Vagina (tissue), 2 donors: ENCODE results near the gene ECD. TPM values are rescaled to one million over a fixed set of nuclear protein-coding genes. Genes with fewer than 3 reads are reported as not detected.

ENCODE experiments used
- DNase-seq, 2 donors: peaks; one replicate each; pipeline ENCODE4 v3.0.0-alpha.2; 2017; ENCODE audit errors: extremely low spot score in 2 of 2
- H3K27ac ChIP-seq: fragments of 200-600 bp; sonication (generic); one replicate; pipeline ENCODE4 v1.5.1; 2019
- H3K27me3 ChIP-seq: fragments of 200-600 bp; sonication (generic); one replicate; pipeline ENCODE4 v1.5.1; 2019
- H3K36me3 ChIP-seq, 2 donors: fragments of 200-600 bp; sonication (generic); one replicate each; pipeline ENCODE4 v1.5.1; 2017 to 2019
- H3K4me1 ChIP-seq: fragments of 200-600 bp; sonication (generic); one replicate; pipeline ENCODE4 v1.5.1; 2019
- H3K4me3 ChIP-seq, 2 donors: fragments of 200-600 bp; sonication (generic); 1 replicate in 1 of 2; 2 replicates in 1 of 2; pipeline ENCODE4 v1.5.1; 2016 to 2019
- H3K9me3 ChIP-seq: fragments of 200-600 bp; sonication (generic); one replicate; pipeline ENCODE4 v1.5.1; 2019
- POLR2A ChIP-seq, 2 donors: fragments of 450-650 bp; IDR thresholded peaks; one replicate each; pipeline ENCODE4 v1.6.1; 2017; ENCODE audit warnings: antibody characterized with exemption in 2 of 2, mild to moderate bottlenecking in 2 of 2, moderate library complexity in 2 of 2
- POLR2AphosphoS5 ChIP-seq, 2 donors: sonication (generic); formaldehyde crosslinking; IDR thresholded peaks; one replicate each; pipeline ENCODE4 v1.9.0; 2017; ENCODE audit warnings: antibody characterized with exemption in 2 of 2, mild to moderate bottlenecking in 2 of 2, low read depth in 1 of 2; ENCODE audit not compliant: insufficient read depth in 1 of 2
- intact Hi-C: fragments of 100-400 bp; cut with DNase I; formaldehyde crosslinking; loops from one replicate; pipeline ENCODE4 v1.15.1; 2023
- total RNA-seq: library from RNA; depleted of rRNA; stranded (reverse); fragments of >200 nt; gene quantifications from one replicate; pipeline ENCODE4 v1.2.3, GENCODE V29; 2016
- TF ChIP-seq, protein P1 (sequence below), 3 experiments: fragments of 450-650 bp in 2 of 3; fragments of 200-600 bp in 1 of 3; sonication (generic) in 1 of 3; IDR thresholded peaks; one replicate each; pipeline ENCODE4 v1.5.1; 2017 to 2019; ENCODE audit warnings: antibody characterized with exemption in 3 of 3, mild to moderate bottlenecking in 2 of 3, moderate library complexity in 2 of 3

The ECD gene
- total RNA-seq, 1 donor from 2014 or later = 26.5 TPM

DNA sequence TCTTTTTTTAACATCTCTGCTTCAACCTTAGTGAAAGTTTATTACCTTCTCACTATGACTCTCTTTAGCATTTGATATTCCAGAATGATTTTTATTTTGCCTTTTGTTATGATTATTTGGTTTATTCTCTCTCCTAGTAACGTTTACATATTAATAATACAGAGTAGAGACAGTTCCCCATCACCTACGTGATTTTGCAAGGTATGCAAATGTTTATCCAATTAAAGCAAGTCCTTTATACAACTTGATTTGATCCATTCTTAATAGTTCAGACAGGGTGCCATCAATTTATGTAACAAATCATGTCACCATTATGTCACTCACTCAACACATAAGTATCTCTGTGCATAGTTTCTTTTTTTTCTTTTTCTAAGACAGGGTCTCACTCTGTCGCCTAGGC, 26.2 kb downstream of the ECD start:
- Histone ChIP-seq H3K27me3 (no peaks in the 10 kb centered on the region), H3K9me3 (no peaks in the 10 kb centered on the region), H3K4me1 (no peaks in the 10 kb centered on the region), H3K36me3 (peaks cover 5 to 84% of the 10 kb centered on the region in 2 donors), H3K4me3 (no peak overlapping the region), H3K27ac (no peak overlapping the region)
- DNase-seq = no peak
- intact Hi-C loops = no loop called here
- no peak for TF ChIP-seq POLR2AphosphoS5 (IDR thresholded peaks at IDR 0.05; ENCODE audit: insufficient read depth in 1 of 2, low read depth in 1 of 2)
- TF ChIP-seq, protein P1, sequence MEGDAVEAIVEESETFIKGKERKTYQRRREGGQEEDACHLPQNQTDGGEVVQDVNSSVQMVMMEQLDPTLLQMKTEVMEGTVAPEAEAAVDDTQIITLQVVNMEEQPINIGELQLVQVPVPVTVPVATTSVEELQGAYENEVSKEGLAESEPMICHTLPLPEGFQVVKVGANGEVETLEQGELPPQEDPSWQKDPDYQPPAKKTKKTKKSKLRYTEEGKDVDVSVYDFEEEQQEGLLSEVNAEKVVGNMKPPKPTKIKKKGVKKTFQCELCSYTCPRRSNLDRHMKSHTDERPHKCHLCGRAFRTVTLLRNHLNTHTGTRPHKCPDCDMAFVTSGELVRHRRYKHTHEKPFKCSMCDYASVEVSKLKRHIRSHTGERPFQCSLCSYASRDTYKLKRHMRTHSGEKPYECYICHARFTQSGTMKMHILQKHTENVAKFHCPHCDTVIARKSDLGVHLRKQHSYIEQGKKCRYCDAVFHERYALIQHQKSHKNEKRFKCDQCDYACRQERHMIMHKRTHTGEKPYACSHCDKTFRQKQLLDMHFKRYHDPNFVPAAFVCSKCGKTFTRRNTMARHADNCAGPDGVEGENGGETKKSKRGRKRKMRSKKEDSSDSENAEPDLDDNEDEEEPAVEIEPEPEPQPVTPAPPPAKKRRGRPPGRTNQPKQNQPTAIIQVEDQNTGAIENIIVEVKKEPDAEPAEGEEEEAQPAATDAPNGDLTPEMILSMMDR (IDR thresholded peaks at IDR 0.05) = no peak
- TF ChIP-seq POLR2A (IDR thresholded peaks at IDR 0.05) = no peak

DNA sequence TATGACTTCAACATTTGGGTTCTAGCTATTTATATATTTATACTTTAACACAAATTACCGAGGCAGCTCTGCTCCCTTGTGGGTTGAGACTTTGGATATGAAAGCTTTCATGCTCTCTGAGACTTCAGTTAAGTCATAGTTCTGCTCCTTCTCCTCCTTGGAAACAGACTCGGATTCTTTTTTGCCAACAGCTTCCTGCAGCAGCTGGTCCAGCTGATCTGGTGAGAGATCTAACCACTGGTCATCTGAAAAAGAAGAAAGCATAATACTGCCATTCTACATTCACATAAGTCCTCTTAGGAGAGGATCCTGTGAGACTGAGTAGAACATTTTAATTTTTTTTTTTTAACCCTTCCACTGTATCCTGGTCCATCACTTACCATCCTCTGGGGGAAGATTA, 28.6 kb downstream of the ECD start:
- DNase-seq = no peak
- no peaks in the 10 kb centered on the region for H3K4me1 ChIP-seq
- H3K4me3 ChIP-seq = no peak overlapping the region
- no peaks in the 10 kb centered on the region for H3K9me3 ChIP-seq
- TF ChIP-seq, protein P1 (IDR thresholded peaks at IDR 0.05) = no peak
- no peak for TF ChIP-seq POLR2A (IDR thresholded peaks at IDR 0.05)
- TF ChIP-seq POLR2AphosphoS5 (IDR thresholded peaks at IDR 0.05; ENCODE audit: insufficient read depth in 1 of 2, low read depth in 1 of 2) = no peak
- peaks cover 5 to 84% of the 10 kb centered on the region in 2 donors for H3K36me3 ChIP-seq
- no peaks in the 10 kb centered on the region for H3K27me3 ChIP-seq
- no peak overlapping the region for H3K27ac ChIP-seq
- intact Hi-C loops = loop anchor here (5.0 kb wide), 1 partner anchor 777 kb away; no protein-coding TSS in a partner anchor

DNA sequence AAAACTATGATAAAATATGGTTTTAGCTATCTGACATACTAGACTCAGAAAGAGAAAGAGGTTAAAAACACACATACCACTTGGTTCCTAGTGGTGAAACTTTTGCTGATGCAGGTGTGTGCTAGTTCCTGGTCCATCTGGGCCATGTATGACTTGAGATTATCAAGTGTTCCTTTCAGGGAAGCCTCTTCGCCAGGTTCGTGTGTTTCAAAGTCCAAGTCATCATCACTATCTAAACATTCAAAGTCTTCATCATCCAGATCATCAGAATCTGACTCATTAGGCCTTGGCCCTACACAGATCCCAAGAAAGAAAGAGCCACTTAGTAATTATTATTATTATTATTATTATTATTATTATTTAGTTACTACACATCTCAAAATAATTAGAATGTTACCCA, 31.2 kb downstream of the ECD start:
- no peaks in the 10 kb centered on the region for H3K9me3 ChIP-seq
- H3K27ac ChIP-seq = no peak overlapping the region
- peaks cover 7% of the 10 kb centered on the region for H3K4me1 ChIP-seq
- intact Hi-C loops = loop anchor here (5.0 kb wide), 1 partner anchor 774 kb away; no protein-coding TSS in a partner anchor
- TF ChIP-seq POLR2AphosphoS5 (IDR thresholded peaks at IDR 0.05; ENCODE audit: insufficient read depth in 1 of 2, low read depth in 1 of 2) (no peak), POLR2A (IDR thresholded peaks at IDR 0.05) (no peak)
- TF ChIP-seq, protein P1 (IDR thresholded peaks at IDR 0.05) = no peak
- no peak overlapping the region for H3K4me3 ChIP-seq
- H3K27me3 ChIP-seq = no peaks in the 10 kb centered on the region
- no peak for DNase-seq
- H3K36me3 ChIP-seq = peaks cover 5 to 77% of the 10 kb centered on the region in 2 donors

DNA sequence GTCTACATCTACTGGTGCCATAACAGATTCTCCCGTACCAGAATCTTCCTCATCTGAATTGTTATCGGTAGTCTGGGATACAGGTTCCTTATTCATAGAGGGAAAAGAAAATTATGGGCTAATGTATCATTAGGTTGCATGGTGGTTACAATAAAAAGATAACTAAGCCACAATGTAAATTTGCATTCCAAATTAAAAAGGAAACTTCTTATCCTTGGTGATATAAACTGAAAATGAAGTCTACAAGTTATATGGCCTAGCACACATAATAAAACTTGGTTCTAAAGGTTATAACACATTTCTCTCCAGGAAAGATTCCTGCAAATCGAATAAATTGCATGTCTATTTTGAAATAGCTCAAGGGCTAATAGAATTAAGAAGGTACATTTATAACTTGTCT, 33.1 kb downstream of the ECD start:
- TF ChIP-seq POLR2A (IDR thresholded peaks at IDR 0.05) (no peak), POLR2AphosphoS5 (IDR thresholded peaks at IDR 0.05; ENCODE audit: insufficient read depth in 1 of 2, low read depth in 1 of 2) (no peak)
- TF ChIP-seq, protein P1 (IDR thresholded peaks at IDR 0.05) = no peak
- Histone ChIP-seq H3K4me1 (peaks cover 10% of the 10 kb centered on the region), H3K27ac (no peak overlapping the region), H3K36me3 (peaks cover 5 to 77% of the 10 kb centered on the region in 2 donors), H3K27me3 (no peaks in the 10 kb centered on the region), H3K4me3 (no peak overlapping the region), H3K9me3 (no peaks in the 10 kb centered on the region)
- DNase-seq = no peak
- intact Hi-C loops = loop anchor here (5.0 kb wide), 1 partner anchor 772 kb away; no protein-coding TSS in a partner anchor

DNA sequence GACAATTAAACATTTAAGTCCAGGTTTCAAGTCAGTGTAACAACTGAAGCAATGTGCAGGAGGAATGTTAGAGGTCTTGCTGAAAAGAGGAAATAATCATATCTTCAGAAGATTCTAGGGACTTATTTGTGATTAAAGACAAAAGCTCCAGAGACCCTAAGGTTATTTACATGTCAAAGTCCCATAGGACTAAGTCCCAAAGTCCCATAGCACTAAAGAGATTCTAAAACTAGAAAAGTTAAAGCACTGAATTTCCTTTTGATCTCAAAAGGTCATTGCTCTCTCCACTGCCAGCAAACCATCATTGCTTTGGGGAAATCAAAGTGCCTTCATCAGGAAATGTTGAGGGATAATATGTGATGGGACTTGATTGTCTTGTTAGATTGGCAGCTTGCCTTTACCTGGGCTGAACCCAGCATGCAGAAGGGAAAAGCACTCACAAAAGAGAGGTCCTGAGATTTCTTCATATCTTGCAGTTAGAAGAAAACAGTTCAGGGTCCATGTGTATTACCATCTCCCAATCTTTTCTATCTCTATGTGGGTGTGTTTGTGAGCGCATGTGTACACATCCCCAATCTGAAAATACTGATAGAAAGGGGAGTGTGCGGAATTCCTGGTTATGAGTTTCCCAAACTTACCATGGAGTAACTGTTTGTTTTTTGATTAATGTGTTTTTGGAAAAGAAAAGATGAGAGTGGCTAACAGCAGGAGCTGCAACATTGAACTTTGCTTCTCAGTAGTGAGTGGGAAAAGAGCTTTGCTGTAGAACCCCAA, 35.7 kb downstream of the ECD start:
- no peak for TF ChIP-seq POLR2A (IDR thresholded peaks at IDR 0.05)
- TF ChIP-seq, protein P1 (IDR thresholded peaks at IDR 0.05) = no peak
- no peak for TF ChIP-seq POLR2AphosphoS5 (IDR thresholded peaks at IDR 0.05; ENCODE audit: insufficient read depth in 1 of 2, low read depth in 1 of 2)
- H3K4me1 ChIP-seq = peaks cover 10% of the 10 kb centered on the region
- H3K27ac ChIP-seq = no peak overlapping the region
- H3K9me3 ChIP-seq = no peaks in the 10 kb centered on the region
- peaks cover 0 to 53% of the 10 kb centered on the region in 2 donors for H3K36me3 ChIP-seq
- DNase-seq = no peak
- H3K4me3 ChIP-seq = no peak overlapping the region
- no peaks in the 10 kb centered on the region for H3K27me3 ChIP-seq
- intact Hi-C loops = no loop called here
